ENCODE measurements around the gene SMG9. TPM values are rescaled to one million over a fixed set of nuclear protein-coding genes. Genes with fewer than 3 reads are reported as not detected.

Gene SMG9
- polyA plus RNA-seq, 1 experiment, result 9.2 TPM

- Histone ChIP-seq H3K27me3 (ENCODE audit: control insufficient read depth, insufficient read depth, low read length) (no peaks in the 10 kb centered on the region), H3K27ac (ENCODE audit: low read depth, low read length) (no peak overlapping the region), H3K4me3 (ENCODE audit: low read depth, low read length) (no peak overlapping the region), H3K9me3 (ENCODE audit: control insufficient read depth, insufficient read depth, low read length) (no peaks in the 10 kb centered on the region)
- TF ChIP-seq CTCF (IDR thresholded peaks at IDR 0.05; ENCODE audit: low read depth, low read length), result no peak
- DNase-seq (ENCODE audit: low read depth, low spot score), result no peak
- POLR2A ChIA-PET, result no interaction called here
- CTCF ChIA-PET, result no interaction called here
These were observed 16.0 kb downstream of the SMG9 start for GRCh38 chr19:43738780-43739211.

GRCh38 chr19:43735957-43736356 is 18.8 kb downstream of the SMG9 start:
- ChIA-PET POLR2A (interaction anchor here (0.5 to 1.6 kb wide), 3 partner anchors 11 to 67 kb away, joined by 3 to 9 read pairs (median 4); partner anchors contain the start of gene PLAUR), CTCF (interaction anchor here (0.7 to 2.1 kb wide), 6 partner anchors 10 to 74 kb away, joined by 3 to 16 read pairs (median 5); no protein-coding TSS in a partner anchor)
- no peak overlapping the region for H3K4me3 ChIP-seq (ENCODE audit: low read depth, low read length)
- DNase-seq (ENCODE audit: low read depth, low spot score), result no peak
- no peaks in the 10 kb centered on the region for H3K27me3 ChIP-seq (ENCODE audit: control insufficient read depth, insufficient read depth, low read length)
- H3K9me3 ChIP-seq (ENCODE audit: control insufficient read depth, insufficient read depth, low read length), result no peaks in the 10 kb centered on the region
- H3K27ac ChIP-seq (ENCODE audit: low read depth, low read length), result peak overlapping the region; percentile 75
- TF ChIP-seq CTCF (IDR thresholded peaks at IDR 0.05; ENCODE audit: low read depth, low read length), result no peak

GRCh38 chr19:43735013-43735412 is 19.7 kb downstream of the SMG9 start:
- no peak for TF ChIP-seq CTCF (IDR thresholded peaks at IDR 0.05; ENCODE audit: low read depth, low read length)
- no peak for DNase-seq (ENCODE audit: low read depth, low spot score)
- POLR2A ChIA-PET, result interaction anchor here (0.9 to 1.6 kb wide), 2 partner anchors 10 to 66 kb away, joined by 3 to 9 read pairs; partner anchors contain the start of gene PLAUR
- CTCF ChIA-PET, result interaction anchor here (0.6 to 1.7 kb wide), 3 partner anchors 8 to 67 kb away, joined by 3 to 7 read pairs (median 3); no protein-coding TSS in a partner anchor
- no peak overlapping the region for H3K4me3 ChIP-seq (ENCODE audit: low read depth, low read length)
- H3K27ac ChIP-seq (ENCODE audit: low read depth, low read length), result no peak overlapping the region
- H3K27me3 ChIP-seq (ENCODE audit: control insufficient read depth, insufficient read depth, low read length), result no peaks in the 10 kb centered on the region
- H3K9me3 ChIP-seq (ENCODE audit: control insufficient read depth, insufficient read depth, low read length), result no peaks in the 10 kb centered on the region

GRCh38 chr19:43731846-43732245 is 22.9 kb downstream of the SMG9 start:
- Histone ChIP-seq H3K4me3 (ENCODE audit: low read depth, low read length) (no peak overlapping the region), H3K27ac (ENCODE audit: low read depth, low read length) (no peak overlapping the region), H3K27me3 (ENCODE audit: control insufficient read depth, insufficient read depth, low read length) (no peaks in the 10 kb centered on the region), H3K9me3 (ENCODE audit: control insufficient read depth, insufficient read depth, low read length) (no peaks in the 10 kb centered on the region; the same call in 1 of the 2 replicates)
- CTCF ChIA-PET, result interaction anchor here (1.2 to 1.9 kb wide), 2 partner anchors 13 to 63 kb away, joined by 3 to 11 read pairs; no protein-coding TSS in a partner anchor
- POLR2A ChIA-PET, result interaction anchor here (0.6 kb wide), 1 partner anchor 18 kb away, joined by 3 read pairs; no protein-coding TSS in a partner anchor
- no peak for DNase-seq (ENCODE audit: low read depth, low spot score)
- TF ChIP-seq CTCF (IDR thresholded peaks at IDR 0.05; ENCODE audit: low read depth, low read length), result no peak

- no peak for TF ChIP-seq CTCF (IDR thresholded peaks at IDR 0.05; ENCODE audit: low read depth, low read length)
- Histone ChIP-seq H3K4me3 (ENCODE audit: low read depth, low read length) (no peak overlapping the region), H3K27me3 (ENCODE audit: control insufficient read depth, insufficient read depth, low read length) (no peaks in the 10 kb centered on the region), H3K27ac (ENCODE audit: low read depth, low read length) (no peak overlapping the region), H3K9me3 (ENCODE audit: control insufficient read depth, insufficient read depth, low read length) (no peaks in the 10 kb centered on the region; the same call in 1 of the 2 replicates)
- POLR2A ChIA-PET, result interaction anchor here (0.6 kb wide), 2 partner anchors 17 to 46 kb away, joined by 3 read pairs; no protein-coding TSS in a partner anchor
- CTCF ChIA-PET, result interaction anchor here (1.9 kb wide), 1 partner anchor 14 kb away, joined by 11 read pairs; no protein-coding TSS in a partner anchor
- no peak for DNase-seq (ENCODE audit: low read depth, low spot score)
These were observed 23.4 kb downstream of the SMG9 start for GRCh38 chr19:43731346-43731745.
